Measurements from ENCODE around the gene DYRK2.

The DYRK2 gene

GRCh38 chr12:67681941-67682620 lies 33.5 kb downstream of the DYRK2 start:
- no peaks in the 10 kb centered on the region for H3K9me3 Mint-ChIP-seq
- no peak overlapping the region for H3K27ac Mint-ChIP-seq
- H3K36me3 Mint-ChIP-seq (ENCODE audit: low read depth), result peaks cover 4% of the 10 kb centered on the region
- H3K4me1 Mint-ChIP-seq, result peaks cover 14% of the 10 kb centered on the region
- H3K4me3 Mint-ChIP-seq, result no peak overlapping the region
- no peaks in the 10 kb centered on the region for H3K27me3 Mint-ChIP-seq (ENCODE audit: low read depth)
- TF ChIP-seq CTCF (IDR thresholded peaks at IDR 0.05; ENCODE audit: unreplicated experiment in 3 of 3), result no peak

- peaks cover 3% of the 10 kb centered on the region for H3K9me3 Mint-ChIP-seq
- no peaks in the 10 kb centered on the region for H3K27me3 Mint-ChIP-seq (ENCODE audit: low read depth)
- H3K4me1 Mint-ChIP-seq, result peaks cover 5% of the 10 kb centered on the region
- H3K4me3 Mint-ChIP-seq, result no peak overlapping the region
- no peak for TF ChIP-seq CTCF (IDR thresholded peaks at IDR 0.05; ENCODE audit: unreplicated experiment in 3 of 3)
- H3K36me3 Mint-ChIP-seq (ENCODE audit: low read depth), result no peaks in the 10 kb centered on the region
- no peak overlapping the region for H3K27ac Mint-ChIP-seq
These were observed 40.8 kb downstream of the DYRK2 start for GRCh38 chr12:67689385-67689784.

- TF ChIP-seq CTCF (IDR thresholded peaks at IDR 0.05; ENCODE audit: unreplicated experiment in 3 of 3), result no peak
- Mint-ChIP-seq H3K36me3 (ENCODE audit: low read depth) (no peaks in the 10 kb centered on the region), H3K27me3 (ENCODE audit: low read depth) (no peaks in the 10 kb centered on the region), H3K9me3 (peaks cover 3% of the 10 kb centered on the region), H3K4me3 (no peak overlapping the region), H3K4me1 (no peaks in the 10 kb centered on the region), H3K27ac (no peak overlapping the region)
These were observed 42.1 kb downstream of the DYRK2 start for GRCh38 chr12:67690656-67691055.

- H3K4me1 Mint-ChIP-seq, result no peaks in the 10 kb centered on the region
These were observed 42.7 kb downstream of the DYRK2 start for GRCh38 chr12:67691220-67691619.

GRCh38 chr12:67692135-67692534 lies 43.6 kb downstream of the DYRK2 start:
- no peaks in the 10 kb centered on the region for H3K27me3 Mint-ChIP-seq (ENCODE audit: low read depth)
- no peak overlapping the region for H3K4me3 Mint-ChIP-seq
- no peak for TF ChIP-seq CTCF (IDR thresholded peaks at IDR 0.05; ENCODE audit: unreplicated experiment in 3 of 3)

More at GRCh38 chr12:67691220-67691619, 42.7 kb downstream of the DYRK2 start:
- Mint-ChIP-seq H3K9me3 (peaks cover 3% of the 10 kb centered on the region), H3K27ac (no peak overlapping the region), H3K36me3 (ENCODE audit: low read depth) (no peaks in the 10 kb centered on the region), H3K4me3 (no peak overlapping the region), H3K27me3 (ENCODE audit: low read depth) (no peaks in the 10 kb centered on the region)
- no peak for TF ChIP-seq CTCF (IDR thresholded peaks at IDR 0.05; ENCODE audit: unreplicated experiment in 3 of 3)

GRCh38 chr12:67692966-67693365 lies 44.4 kb downstream of the DYRK2 start:
- Mint-ChIP-seq H3K4me1 (no peaks in the 10 kb centered on the region), H3K27me3 (ENCODE audit: low read depth) (no peaks in the 10 kb centered on the region), H3K9me3 (no peaks in the 10 kb centered on the region), H3K4me3 (no peak overlapping the region), H3K27ac (no peak overlapping the region), H3K36me3 (ENCODE audit: low read depth) (no peaks in the 10 kb centered on the region)
- TF ChIP-seq CTCF (IDR thresholded peaks at IDR 0.05; ENCODE audit: unreplicated experiment in 3 of 3), result no peak

More at GRCh38 chr12:67692135-67692534, 43.6 kb downstream of the DYRK2 start:
- no peaks in the 10 kb centered on the region for H3K36me3 Mint-ChIP-seq (ENCODE audit: low read depth)
- H3K27ac Mint-ChIP-seq, result no peak overlapping the region
- no peaks in the 10 kb centered on the region for H3K4me1 Mint-ChIP-seq
- H3K9me3 Mint-ChIP-seq, result peaks cover 3% of the 10 kb centered on the region
